GM19438 (cell line): ENCODE data around the gene RBM20.

Experiments used
- ATAC-seq: cut with Tn5 transposase; IDR thresholded peaks from one replicate; pipeline ENCODE4 v1.9.1; 2021; ENCODE audit warnings: low read depth; ENCODE audit not compliant: unreplicated experiment

RBM20 gene

GRCh38 chr10:110822712-110823311, 178.7 kb downstream of the RBM20 start:
- no peak for ATAC-seq

GRCh38 chr10:110824152-110824441, 180.0 kb downstream of the RBM20 start:
- ATAC-seq, result no peak

- no peak for ATAC-seq
These were observed 180.5 kb downstream of the RBM20 start for GRCh38 chr10:110824660-110825059.

- ATAC-seq, result no peak
These were observed 181.4 kb downstream of the RBM20 start for GRCh38 chr10:110825508-110825907.

GRCh38 chr10:110827410-110827809, 183.3 kb downstream of the RBM20 start:
- no peak for ATAC-seq

- no peak for ATAC-seq
These were observed 183.7 kb downstream of the RBM20 start for GRCh38 chr10:110827875-110828274.

- ATAC-seq, result no peak
These were observed 184.4 kb downstream of the RBM20 start for GRCh38 chr10:110828525-110828924.

- no peak for ATAC-seq
These were observed 185.7 kb downstream of the RBM20 start for GRCh38 chr10:110829721-110830410.

GRCh38 chr10:110833234-110833940, 189.3 kb downstream of the RBM20 start:
- no peak for ATAC-seq

GRCh38 chr10:110833941-110834628, 189.9 kb downstream of the RBM20 start:
- no peak for ATAC-seq

GRCh38 chr10:110834629-110835301, 190.6 kb downstream of the RBM20 start:
- no peak for ATAC-seq

GRCh38 chr10:110835841-110836240, 191.7 kb downstream of the RBM20 start:
- ATAC-seq, result no peak

- ATAC-seq, result no peak
These were observed 192.6 kb downstream of the RBM20 start for GRCh38 chr10:110836706-110837105.

- no peak for ATAC-seq
These were observed 193.5 kb downstream of the RBM20 start for GRCh38 chr10:110837418-110838171.

GRCh38 chr10:110840225-110840922, 196.2 kb downstream of the RBM20 start:
- no peak for ATAC-seq

- no peak for ATAC-seq
These were observed 196.8 kb downstream of the RBM20 start for GRCh38 chr10:110840923-110841428.

- peak; percentile 58 for ATAC-seq
These were observed 197.7 kb downstream of the RBM20 start for GRCh38 chr10:110841767-110842267.

- peak; percentile 2 for ATAC-seq
These were observed 198.3 kb downstream of the RBM20 start for GRCh38 chr10:110842326-110842904.

GRCh38 chr10:110843031-110843430, 198.9 kb downstream of the RBM20 start:
- ATAC-seq, result peak; percentile 75
